PFSK-1 (cell line): Measurements from ENCODE around the gene ZNF525.

Source experiments
- FOXP2 ChIP-seq: optimal IDR thresholded peaks from 2 replicates; pipeline ENCODE3; 2011; ENCODE audit warnings: borderline replicate concordance, control low read depth, inconsistent platforms; ENCODE audit not compliant: insufficient read depth; ENCODE audit errors: extremely low read length, extremely low read depth
- POLR2AphosphoS5 ChIP-seq: IDR thresholded peaks from 2 replicates; pipeline ENCODE4 v1.6.1; 2012; ENCODE audit warnings: low read depth, mild to moderate bottlenecking, control low read depth, low read length, moderate library complexity
- SIN3A ChIP-seq: IDR thresholded peaks from 2 replicates; pipeline ENCODE4 v1.6.1; 2012; ENCODE audit warnings: mild to moderate bottlenecking, low read length, moderate library complexity, borderline replicate concordance; ENCODE audit not compliant: insufficient read depth
- TAF1 ChIP-seq: IDR thresholded peaks from 2 replicates; pipeline ENCODE4 v1.6.1; 2012; ENCODE audit warnings: low read length, control low read depth, borderline replicate concordance; ENCODE audit not compliant: insufficient read depth
- TF ChIP-seq, protein P1 (sequence below), 2 experiments: IDR thresholded peaks; 2 replicates each; pipeline versions ENCODE4 v1.6.1 to v1.8.0; 2011 to 2012; ENCODE audit warnings: low read depth in 2 of 2, low read length in 2 of 2, control low read depth in 1 of 2, inconsistent platforms in 1 of 2, mild to moderate bottlenecking in 1 of 2, moderate library complexity in 1 of 2; ENCODE audit not compliant: insufficient read depth in 1 of 2

ZNF525 gene

DNA sequence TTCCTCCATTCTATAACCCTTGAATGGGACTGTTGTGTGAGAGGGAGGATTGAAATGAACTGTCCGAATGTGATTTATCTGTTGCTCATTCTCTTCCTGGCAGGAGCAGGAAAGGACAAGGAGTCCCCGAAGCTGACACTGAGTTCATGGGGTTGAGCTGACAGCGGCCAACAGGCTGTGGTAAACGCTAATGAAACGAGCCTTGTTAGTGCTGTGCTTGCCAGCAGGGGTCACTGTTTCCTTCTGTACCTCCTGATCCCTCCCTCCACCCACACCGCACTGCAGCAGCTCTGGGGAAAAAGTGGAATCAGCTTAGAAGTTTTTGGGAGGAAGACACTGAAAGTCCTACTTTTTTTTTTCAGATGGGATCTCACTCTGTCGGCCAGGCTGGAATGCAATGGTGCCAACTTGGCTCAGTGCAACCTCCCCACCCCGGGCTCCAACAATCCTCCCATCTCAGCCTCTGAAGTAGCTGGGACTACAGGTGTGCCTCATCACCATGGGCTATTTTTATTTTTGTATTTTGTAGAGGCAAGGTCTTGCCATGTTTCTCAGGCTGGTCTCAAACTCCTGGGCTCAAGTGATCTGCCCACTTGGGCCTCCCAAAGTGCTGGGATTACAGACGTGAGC is 59.6 kb downstream of the ZNF525 start:
- no peak for TF ChIP-seq TAF1
- TF ChIP-seq, protein P1, sequence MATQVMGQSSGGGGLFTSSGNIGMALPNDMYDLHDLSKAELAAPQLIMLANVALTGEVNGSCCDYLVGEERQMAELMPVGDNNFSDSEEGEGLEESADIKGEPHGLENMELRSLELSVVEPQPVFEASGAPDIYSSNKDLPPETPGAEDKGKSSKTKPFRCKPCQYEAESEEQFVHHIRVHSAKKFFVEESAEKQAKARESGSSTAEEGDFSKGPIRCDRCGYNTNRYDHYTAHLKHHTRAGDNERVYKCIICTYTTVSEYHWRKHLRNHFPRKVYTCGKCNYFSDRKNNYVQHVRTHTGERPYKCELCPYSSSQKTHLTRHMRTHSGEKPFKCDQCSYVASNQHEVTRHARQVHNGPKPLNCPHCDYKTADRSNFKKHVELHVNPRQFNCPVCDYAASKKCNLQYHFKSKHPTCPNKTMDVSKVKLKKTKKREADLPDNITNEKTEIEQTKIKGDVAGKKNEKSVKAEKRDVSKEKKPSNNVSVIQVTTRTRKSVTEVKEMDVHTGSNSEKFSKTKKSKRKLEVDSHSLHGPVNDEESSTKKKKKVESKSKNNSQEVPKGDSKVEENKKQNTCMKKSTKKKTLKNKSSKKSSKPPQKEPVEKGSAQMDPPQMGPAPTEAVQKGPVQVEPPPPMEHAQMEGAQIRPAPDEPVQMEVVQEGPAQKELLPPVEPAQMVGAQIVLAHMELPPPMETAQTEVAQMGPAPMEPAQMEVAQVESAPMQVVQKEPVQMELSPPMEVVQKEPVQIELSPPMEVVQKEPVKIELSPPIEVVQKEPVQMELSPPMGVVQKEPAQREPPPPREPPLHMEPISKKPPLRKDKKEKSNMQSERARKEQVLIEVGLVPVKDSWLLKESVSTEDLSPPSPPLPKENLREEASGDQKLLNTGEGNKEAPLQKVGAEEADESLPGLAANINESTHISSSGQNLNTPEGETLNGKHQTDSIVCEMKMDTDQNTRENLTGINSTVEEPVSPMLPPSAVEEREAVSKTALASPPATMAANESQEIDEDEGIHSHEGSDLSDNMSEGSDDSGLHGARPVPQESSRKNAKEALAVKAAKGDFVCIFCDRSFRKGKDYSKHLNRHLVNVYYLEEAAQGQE (IDR thresholded peaks at IDR 0.05; ENCODE audit: insufficient read depth in 1 of 2, low read depth in 2 of 2, low read length in 2 of 2) = no peak
- TF ChIP-seq FOXP2 = no peak
- no peak for TF ChIP-seq POLR2AphosphoS5
- no peak for TF ChIP-seq SIN3A

- TF ChIP-seq POLR2AphosphoS5 = peak; percentile 83
- no peak for TF ChIP-seq SIN3A
- peak; percentile 76 for TF ChIP-seq TAF1
These were observed 66.0 kb downstream of the ZNF525 start, which contains the start of gene ZNF761 for GRCh38 chr19:53431399-53432087. Gene ZNF761 (plus strand): TSS chr19:53431984. CDS start chr19:53447269, 15,285 bp downstream.

GRCh38 chr19:53432088-53432661 is 66.7 kb downstream of the ZNF525 start:
- TF ChIP-seq FOXP2 = no peak
- TF ChIP-seq, protein P1 (IDR thresholded peaks at IDR 0.05; ENCODE audit: insufficient read depth in 1 of 2, low read depth in 2 of 2, low read length in 2 of 2) = no peak
